Measurements from ENCODE around the gene PAPPA.

Gene PAPPA

DNA sequence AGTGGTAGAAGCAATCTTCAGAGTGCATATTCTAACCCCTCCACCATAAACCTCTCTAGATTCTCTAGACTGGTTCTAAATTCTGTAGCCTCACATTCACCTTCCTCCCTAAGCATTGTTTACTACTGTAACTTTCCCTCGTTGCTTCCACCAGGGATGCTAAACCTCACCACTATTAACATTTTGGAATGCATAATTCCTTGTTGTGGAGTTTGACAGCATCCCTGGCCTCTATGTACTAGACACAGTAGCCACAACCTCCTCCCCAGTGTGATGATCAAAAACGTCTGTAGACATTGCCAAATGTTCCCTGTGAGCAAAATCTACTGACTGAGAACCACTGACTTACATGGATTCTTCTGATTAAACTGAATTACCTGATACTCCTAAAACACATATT lies 18.6 kb downstream of the PAPPA start:
- Histone ChIP-seq H3K36me3 (ENCODE audit: low read length) (no peaks in the 10 kb centered on the region), H3K27me3 (ENCODE audit: low read length) (no peaks in the 10 kb centered on the region), H3K79me2 (ENCODE audit: insufficient read depth, low read length) (no peaks in the 10 kb centered on the region), H3K27ac (ENCODE audit: low read depth, low read length) (no peak overlapping the region), H3K9ac (ENCODE audit: low read length) (no peak overlapping the region), H3K9me3 (ENCODE audit: insufficient read depth, low read length) (no peaks in the 10 kb centered on the region), H3K9me2 (replicated peaks; ENCODE audit: insufficient read depth, low read length) (no peaks in the 10 kb centered on the region), H3K4me3 (ENCODE audit: insufficient read depth, low read length, poor library complexity, severe bottlenecking) (no peak overlapping the region), H4K20me1 (ENCODE audit: low read depth, low read length) (no peaks in the 10 kb centered on the region), H3K4me2 (ENCODE audit: low read depth, low read length, poor library complexity, severe bottlenecking) (no peak overlapping the region), H3F3A (ENCODE audit: insufficient read depth) (no peaks in the 10 kb centered on the region), H2AFZ (ENCODE audit: low read depth, low read length, severe bottlenecking) (no peak overlapping the region)
- TF ChIP-seq CTCF (IDR thresholded peaks at IDR 0.05; ENCODE audit: insufficient read depth, low read length, poor library complexity, severe bottlenecking) = no peak
- TF ChIP-seq EZH2phosphoT487 (conservative IDR thresholded peaks at IDR 0.05; ENCODE audit: low read length) = no peak

GRCh38 chr9:116174347-116174746 lies 20.8 kb downstream of the PAPPA start:
- H3K27me3 ChIP-seq (ENCODE audit: low read length) = no peaks in the 10 kb centered on the region
- H3K4me3 ChIP-seq (ENCODE audit: insufficient read depth, low read length, poor library complexity, severe bottlenecking) = no peak overlapping the region
- no peaks in the 10 kb centered on the region for H3F3A ChIP-seq (ENCODE audit: insufficient read depth)
- no peak overlapping the region for H2AFZ ChIP-seq (ENCODE audit: low read depth, low read length, severe bottlenecking)
- H3K9me2 ChIP-seq (replicated peaks; ENCODE audit: insufficient read depth, low read length) = no peaks in the 10 kb centered on the region
- H3K4me2 ChIP-seq (ENCODE audit: low read depth, low read length, poor library complexity, severe bottlenecking) = no peak overlapping the region
- TF ChIP-seq EZH2phosphoT487 (conservative IDR thresholded peaks at IDR 0.05; ENCODE audit: low read length) (no peak), CTCF (IDR thresholded peaks at IDR 0.05; ENCODE audit: insufficient read depth, low read length, poor library complexity, severe bottlenecking) (no peak)
- no peaks in the 10 kb centered on the region for H4K20me1 ChIP-seq (ENCODE audit: low read depth, low read length)
- H3K79me2 ChIP-seq (ENCODE audit: insufficient read depth, low read length) = no peaks in the 10 kb centered on the region
- H3K36me3 ChIP-seq (ENCODE audit: low read length) = no peaks in the 10 kb centered on the region
- no peaks in the 10 kb centered on the region for H3K9me3 ChIP-seq (ENCODE audit: insufficient read depth, low read length)
- no peak overlapping the region for H3K27ac ChIP-seq (ENCODE audit: low read depth, low read length)
- no peak overlapping the region for H3K9ac ChIP-seq (ENCODE audit: low read length)

GRCh38 chr9:116175614-116176013 lies 22.0 kb downstream of the PAPPA start:
- Histone ChIP-seq H3K4me2 (ENCODE audit: low read depth, low read length, poor library complexity, severe bottlenecking) (no peak overlapping the region), H3K27ac (ENCODE audit: low read depth, low read length) (no peak overlapping the region), H4K20me1 (ENCODE audit: low read depth, low read length) (no peaks in the 10 kb centered on the region), H3K9me2 (replicated peaks; ENCODE audit: insufficient read depth, low read length) (no peaks in the 10 kb centered on the region), H3K79me2 (ENCODE audit: insufficient read depth, low read length) (no peaks in the 10 kb centered on the region), H3F3A (ENCODE audit: insufficient read depth) (no peaks in the 10 kb centered on the region), H2AFZ (ENCODE audit: low read depth, low read length, severe bottlenecking) (no peak overlapping the region), H3K27me3 (ENCODE audit: low read length) (no peaks in the 10 kb centered on the region), H3K9ac (ENCODE audit: low read length) (no peak overlapping the region), H3K4me3 (ENCODE audit: insufficient read depth, low read length, poor library complexity, severe bottlenecking) (no peak overlapping the region), H3K9me3 (ENCODE audit: insufficient read depth, low read length) (no peaks in the 10 kb centered on the region), H3K36me3 (ENCODE audit: low read length) (no peaks in the 10 kb centered on the region)
- no peak for TF ChIP-seq EZH2phosphoT487 (conservative IDR thresholded peaks at IDR 0.05; ENCODE audit: low read length)
- no peak for TF ChIP-seq CTCF (IDR thresholded peaks at IDR 0.05; ENCODE audit: insufficient read depth, low read length, poor library complexity, severe bottlenecking)

Measured in SU-DHL-6 (cell line).